Lower lobe of right lung (tissue), 2 donors: ENCODE measurements around the gene CCDC40. TPM values are rescaled to one million over a fixed set of nuclear protein-coding genes. Genes with fewer than 3 reads are reported as not detected.
"Not testable (repeated sequence)": the region's sequence is repeated elsewhere in the genome, so short reads cannot be mapped to it uniquely, and the experiment has no call there.

Experiments used
- ATAC-seq, 2 donors: fragments of 200-7000 bp; cut with Tn5 transposase; one replicate each; pipeline ENCODE4 v1.9.1; 2020 to 2022; ENCODE audit warnings: mild to moderate bottlenecking in 2 of 2, moderate library complexity in 2 of 2
- DNase-seq: peaks from one replicate; pipeline ENCODE4 v3.0.0-alpha.2; 2020
- H3K27ac ChIP-seq: fragments of 200-600 bp; one replicate; pipeline ENCODE4 v1.8.0; 2022
- H3K27me3 ChIP-seq: fragments of 200-600 bp; one replicate; pipeline ENCODE4 v1.8.0; 2022; ENCODE audit warnings: low read depth
- H3K36me3 ChIP-seq: fragments of 200-600 bp; one replicate; pipeline ENCODE4 v1.8.0; 2022; ENCODE audit warnings: mild to moderate bottlenecking
- H3K4me1 ChIP-seq: fragments of 200-600 bp; one replicate; pipeline ENCODE4 v1.8.0; 2022
- H3K4me3 ChIP-seq: fragments of 200-600 bp; one replicate; pipeline ENCODE4 v1.8.0; 2022; ENCODE audit warnings: mild to moderate bottlenecking
- H3K9me3 ChIP-seq: fragments of 200-600 bp; one replicate; pipeline ENCODE4 v1.8.0; 2022
- CTCF ChIP-seq: fragments of 200-600 bp; IDR thresholded peaks from one replicate; pipeline ENCODE4 v1.8.0; 2022; ENCODE audit warnings: antibody characterized with exemption, mild to moderate bottlenecking
- intact Hi-C: fragments of 100-400 bp; cut with DNase I; formaldehyde crosslinking; loops from one replicate; pipeline ENCODE4 v1.11.0; 2022
- total RNA-seq: library from RNA; stranded (reverse); fragmentation: NEBNext Ultra II Directional; extraction: Animal tissue kit (Norgen Biotek cat#: 25700); gene quantifications from one replicate; pipeline ENCODE4 v1.2.1, GENCODE V29; 2021
- donor health status: DM: no; HTN: yes; CAD: no; lungs with severe emphysema.

CCDC40 gene
- total RNA-seq, 1 donor from 2014 or later, result 14.1 TPM

GRCh38 chr17:80089762-80090161, 53.3 kb downstream of the CCDC40 start:
- ATAC-seq (no peak), DNase-seq (no peak)
- Histone ChIP-seq H3K27me3 (no peaks in the 10 kb centered on the region), H3K27ac (no peak overlapping the region), H3K36me3 (no peaks in the 10 kb centered on the region), H3K4me3 (no peak overlapping the region), H3K4me1 (no peaks in the 10 kb centered on the region), H3K9me3 (no peaks in the 10 kb centered on the region)
- no peak for TF ChIP-seq CTCF
- intact Hi-C loops, result no loop called here

- H3K4me1 ChIP-seq, H3K27ac ChIP-seq, ATAC-seq, H3K9me3 ChIP-seq, H3K4me3 ChIP-seq, intact Hi-C loops, H3K27me3 ChIP-seq, H3K36me3 ChIP-seq, DNase-seq: not testable (repeated sequence)
Measured at GRCh38 chr17:80090164-80090563, 53.7 kb downstream of the CCDC40 start.

DNA sequence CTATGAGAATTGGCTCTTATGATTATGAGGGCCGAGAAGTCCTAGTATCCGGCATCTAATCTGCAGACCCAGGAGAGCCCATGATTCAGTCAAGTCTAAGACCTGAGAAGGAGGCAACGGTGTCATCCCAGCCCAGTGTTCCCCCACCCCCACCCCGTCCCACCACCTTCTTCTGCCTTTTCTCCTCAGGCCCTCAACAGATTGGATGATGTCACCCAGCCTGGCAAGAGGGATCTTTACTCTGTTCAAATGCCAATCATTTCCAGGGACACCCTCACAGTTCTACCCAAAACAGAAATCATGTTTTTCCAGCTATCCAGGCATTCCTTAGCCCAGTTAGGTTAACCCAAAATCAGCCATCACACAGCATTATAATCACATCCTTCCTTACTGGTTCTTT, 54.9 kb downstream of the CCDC40 start:
- no peak for DNase-seq
- Histone ChIP-seq H3K4me1 (no peaks in the 10 kb centered on the region), H3K27me3 (no peaks in the 10 kb centered on the region), H3K4me3 (no peak overlapping the region), H3K27ac (no peak overlapping the region), H3K9me3 (no peaks in the 10 kb centered on the region), H3K36me3 (no peaks in the 10 kb centered on the region)
- no peak for TF ChIP-seq CTCF
- ATAC-seq, result no peak
- intact Hi-C loops, result no loop called here

DNA sequence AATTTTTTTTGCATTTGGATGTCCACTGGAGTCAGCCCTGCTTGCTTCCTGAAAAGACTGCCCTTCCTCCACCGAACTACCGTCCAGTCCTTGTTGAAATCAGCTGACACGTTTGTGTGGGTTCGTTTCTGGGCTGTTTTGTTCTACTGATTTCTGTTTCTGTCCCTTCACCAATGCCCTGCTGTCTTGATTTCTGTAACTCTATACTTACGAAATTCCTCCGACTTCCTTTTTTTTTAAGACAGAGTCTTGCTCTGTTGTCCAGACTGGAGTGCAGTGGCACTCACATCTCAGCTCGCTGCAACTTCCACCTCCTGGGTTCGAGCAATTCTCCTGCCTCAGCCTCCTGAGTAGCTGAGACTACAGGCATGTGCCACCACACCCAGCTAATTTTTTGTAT, 56.5 kb downstream of the CCDC40 start:
- H3K4me3 ChIP-seq, result no peak overlapping the region
- no peaks in the 10 kb centered on the region for H3K4me1 ChIP-seq
- no peak for TF ChIP-seq CTCF
- peak; percentile 78 to 87 for ATAC-seq
- DNase-seq, result no peak
- no peaks in the 10 kb centered on the region for H3K27me3 ChIP-seq
- no peaks in the 10 kb centered on the region for H3K9me3 ChIP-seq
- H3K36me3 ChIP-seq, result no peaks in the 10 kb centered on the region
- peak overlapping the region; percentile 68 for H3K27ac ChIP-seq
- intact Hi-C loops, result no loop called here

DNA sequence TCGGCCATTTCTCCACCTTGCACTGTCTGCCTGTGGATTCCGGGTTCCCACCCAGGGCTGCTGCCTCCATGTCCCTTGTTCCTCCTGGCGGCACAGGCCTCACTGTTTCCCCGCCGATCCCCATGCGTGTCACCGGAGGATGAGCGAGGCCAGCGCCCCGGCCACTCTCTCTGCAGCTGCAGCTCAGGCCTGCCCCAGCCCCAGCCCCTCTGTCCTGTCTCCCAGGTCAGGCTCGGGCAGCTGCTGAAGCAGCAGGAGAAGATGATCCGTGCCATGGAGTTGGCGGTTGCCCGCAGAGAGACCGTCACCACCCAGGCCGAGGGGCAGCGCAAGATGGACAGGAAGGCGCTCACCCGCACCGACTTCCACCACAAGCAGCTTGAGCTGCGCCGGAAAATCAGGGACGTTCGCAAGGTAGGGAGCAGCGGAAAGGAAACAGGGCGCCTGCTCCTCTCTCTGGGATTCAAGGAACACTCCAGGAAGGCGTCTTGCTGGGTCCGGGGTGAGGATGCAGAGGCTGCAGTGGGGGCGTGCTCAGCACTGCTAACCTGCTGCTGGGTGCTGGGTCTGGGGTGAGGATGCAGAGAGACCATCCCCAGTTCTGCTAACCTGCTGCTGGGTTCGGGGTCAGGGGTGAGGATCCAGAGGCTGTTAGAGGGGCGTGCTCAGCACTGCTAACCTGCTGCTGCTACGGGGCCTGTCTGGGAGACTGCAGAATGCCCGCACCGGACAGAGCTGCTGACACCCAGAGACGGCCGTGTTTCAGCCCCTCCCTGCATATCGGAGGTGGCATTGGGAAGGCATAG, 58.8 kb downstream of the CCDC40 start:
- Histone ChIP-seq H3K9me3 (no peaks in the 10 kb centered on the region), H3K4me1 (peaks cover under 1% of the 10 kb centered on the region), H3K4me3 (no peak overlapping the region), H3K27me3 (no peaks in the 10 kb centered on the region), H3K27ac (no peak overlapping the region), H3K36me3 (no peaks in the 10 kb centered on the region)
- ATAC-seq (no peak), DNase-seq (peak; percentile 51)
- intact Hi-C loops, result no loop called here
- TF ChIP-seq CTCF, result no peak

DNA sequence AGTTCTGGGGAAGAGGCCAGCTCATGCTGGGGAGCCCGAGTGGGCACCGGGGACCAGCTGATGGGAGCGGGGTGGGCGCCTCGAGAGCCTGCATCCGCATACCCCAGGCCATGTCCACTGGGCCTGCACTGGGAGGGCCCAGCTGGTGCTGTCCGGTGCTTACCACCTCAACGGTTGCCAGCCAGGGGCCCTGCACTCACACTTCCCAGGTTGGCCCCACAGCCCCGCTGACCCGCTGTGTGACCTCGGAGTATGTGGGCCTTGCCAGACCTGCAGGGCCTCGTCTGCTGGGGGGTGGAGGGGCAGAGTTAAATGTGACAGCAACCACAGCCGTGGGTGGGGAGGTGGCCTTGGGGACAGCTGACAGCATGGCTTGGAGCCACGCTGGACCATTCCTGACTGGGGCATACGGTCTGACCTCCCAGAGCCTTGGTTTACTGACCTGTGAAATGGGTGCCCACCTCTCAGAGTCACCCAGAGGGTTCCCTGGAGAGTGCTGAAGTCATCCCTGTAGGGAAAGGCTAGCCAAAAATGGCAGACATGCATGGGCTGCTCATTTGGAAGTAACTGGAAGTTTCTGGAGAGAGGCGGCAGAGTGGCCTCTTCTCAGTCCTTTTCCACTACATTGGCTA, 59.5 kb downstream of the CCDC40 start:
- intact Hi-C loops, result no loop called here
- no peak overlapping the region for H3K27ac ChIP-seq
- DNase-seq (no peak), ATAC-seq (no peak)
- no peaks in the 10 kb centered on the region for H3K27me3 ChIP-seq
- no peaks in the 10 kb centered on the region for H3K36me3 ChIP-seq
- TF ChIP-seq CTCF, result no peak
- peaks cover 7% of the 10 kb centered on the region for H3K4me1 ChIP-seq
- no peak overlapping the region for H3K4me3 ChIP-seq
- no peaks in the 10 kb centered on the region for H3K9me3 ChIP-seq
